ENCODE data around the gene MAP3K14.

The MAP3K14 gene

GRCh38 chr17:45261577-45262515, 55.0 kb downstream of the MAP3K14 start, which contains the start of gene SPATA32:
SPATA32 (minus strand) TSS chr17:45262094; CDS start chr17:45262016, 78 bp downstream.
- TF ChIP-seq, protein P1, sequence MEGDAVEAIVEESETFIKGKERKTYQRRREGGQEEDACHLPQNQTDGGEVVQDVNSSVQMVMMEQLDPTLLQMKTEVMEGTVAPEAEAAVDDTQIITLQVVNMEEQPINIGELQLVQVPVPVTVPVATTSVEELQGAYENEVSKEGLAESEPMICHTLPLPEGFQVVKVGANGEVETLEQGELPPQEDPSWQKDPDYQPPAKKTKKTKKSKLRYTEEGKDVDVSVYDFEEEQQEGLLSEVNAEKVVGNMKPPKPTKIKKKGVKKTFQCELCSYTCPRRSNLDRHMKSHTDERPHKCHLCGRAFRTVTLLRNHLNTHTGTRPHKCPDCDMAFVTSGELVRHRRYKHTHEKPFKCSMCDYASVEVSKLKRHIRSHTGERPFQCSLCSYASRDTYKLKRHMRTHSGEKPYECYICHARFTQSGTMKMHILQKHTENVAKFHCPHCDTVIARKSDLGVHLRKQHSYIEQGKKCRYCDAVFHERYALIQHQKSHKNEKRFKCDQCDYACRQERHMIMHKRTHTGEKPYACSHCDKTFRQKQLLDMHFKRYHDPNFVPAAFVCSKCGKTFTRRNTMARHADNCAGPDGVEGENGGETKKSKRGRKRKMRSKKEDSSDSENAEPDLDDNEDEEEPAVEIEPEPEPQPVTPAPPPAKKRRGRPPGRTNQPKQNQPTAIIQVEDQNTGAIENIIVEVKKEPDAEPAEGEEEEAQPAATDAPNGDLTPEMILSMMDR (IDR thresholded peaks at IDR 0.05; ENCODE audit: insufficient read depth, low read depth, low read length, missing control alignments) = no peak
- DNase-seq (ENCODE audit: low read depth) = peak; percentile 61
- H3K4me3 ChIP-seq (ENCODE audit: low read length) = peak within 1 kb of the TSS; percentile 53

DNA sequence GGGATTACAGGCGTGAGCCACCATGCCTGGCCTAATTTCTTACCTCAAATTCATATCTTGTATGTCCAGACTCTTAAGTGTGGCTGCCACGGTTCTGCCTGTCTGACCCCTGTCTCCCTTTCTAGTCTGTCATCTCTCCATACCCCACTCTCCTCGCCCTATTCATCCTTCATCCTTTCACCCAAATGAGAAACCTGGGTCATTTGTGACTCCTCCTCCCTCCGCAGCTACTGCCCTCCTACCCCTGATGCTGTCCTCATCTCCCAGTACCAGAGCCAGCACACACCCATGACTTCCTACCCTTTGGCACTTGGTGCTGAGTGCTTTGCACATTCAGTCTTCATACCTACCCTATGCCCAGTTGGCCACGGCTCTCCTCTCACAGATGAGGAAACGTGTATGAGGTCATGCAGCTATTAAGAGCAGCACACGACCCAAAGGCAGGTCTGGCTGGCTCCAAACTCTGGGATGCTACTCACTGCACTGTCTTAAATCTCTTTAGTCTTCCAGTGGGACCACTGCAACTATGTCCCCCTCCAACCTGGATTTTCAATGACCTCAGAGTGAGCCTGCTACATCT, 56.5 kb downstream of the MAP3K14 start:
- H3K4me3 ChIP-seq (ENCODE audit: low read length) = no peak overlapping the region
- TF ChIP-seq, protein P1 (IDR thresholded peaks at IDR 0.05; ENCODE audit: insufficient read depth, low read depth, low read length, missing control alignments) = no peak
- no peak for DNase-seq (ENCODE audit: low read depth)

GRCh38 chr17:45258981-45259380, 57.8 kb downstream of the MAP3K14 start:
- DNase-seq (ENCODE audit: low read depth) = no peak
- no peak overlapping the region for H3K4me3 ChIP-seq (ENCODE audit: low read length)
- TF ChIP-seq, protein P1 (IDR thresholded peaks at IDR 0.05; ENCODE audit: insufficient read depth, low read depth, low read length, missing control alignments) = no peak

DNA sequence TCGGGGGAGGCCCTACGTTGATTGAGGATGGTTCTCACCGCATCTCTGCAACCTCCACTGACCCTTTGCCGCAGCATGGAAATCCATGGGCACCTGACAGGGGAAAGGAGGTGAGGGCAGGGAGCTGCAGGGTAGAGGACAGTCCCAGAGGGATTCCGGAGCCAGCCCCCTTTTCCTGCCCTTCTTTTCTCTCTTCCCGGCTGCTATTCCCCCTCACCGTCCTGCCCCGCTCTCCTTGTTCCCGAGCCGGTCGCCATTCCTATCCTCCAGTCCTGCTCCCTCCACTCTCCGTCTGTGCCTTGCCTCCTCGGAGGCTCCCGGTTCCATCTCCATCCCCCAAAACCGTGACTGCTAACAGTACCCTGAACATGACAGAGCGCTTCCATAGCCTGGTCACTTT, 59.7 kb downstream of the MAP3K14 start:
- H3K4me3 ChIP-seq (ENCODE audit: low read length) = no peak overlapping the region
- no peak for DNase-seq (ENCODE audit: low read depth)
- TF ChIP-seq, protein P1 (IDR thresholded peaks at IDR 0.05; ENCODE audit: insufficient read depth, low read depth, low read length, missing control alignments) = no peak

- DNase-seq (ENCODE audit: low read depth) = no peak
- TF ChIP-seq, protein P1 (IDR thresholded peaks at IDR 0.05; ENCODE audit: insufficient read depth, low read depth, low read length, missing control alignments) = no peak
- H3K4me3 ChIP-seq (ENCODE audit: low read length) = no peak overlapping the region
Observed at GRCh38 chr17:45256114-45256966, 60.5 kb downstream of the MAP3K14 start.

- DNase-seq (ENCODE audit: low read depth) = no peak
- TF ChIP-seq, protein P1 (IDR thresholded peaks at IDR 0.05; ENCODE audit: insufficient read depth, low read depth, low read length, missing control alignments) = no peak
- H3K4me3 ChIP-seq (ENCODE audit: low read length) = no peak overlapping the region
Observed at GRCh38 chr17:45255358-45255757, 61.5 kb downstream of the MAP3K14 start.
